Measurements from ENCODE around the gene SUSD4. TPM values are rescaled to one million over a fixed set of nuclear protein-coding genes. Genes with fewer than 3 reads are reported as not detected.

The SUSD4 gene
- polyA plus RNA-seq, 4 donors: 0.27 to 1.5 (median 0.61) TPM; not detected in 1

- DNase-seq: no peak
- H3K4me1 ChIP-seq (ENCODE audit: control insufficient read depth in 3 of 3, insufficient read depth in 2 of 3, low read depth in 1 of 3, low read length in 2 of 3): peaks cover 0 to 2% (median 0%) of the 10 kb centered on the region in 3 donors
- peaks cover 0 to 2% of the 10 kb centered on the region in 2 donors for H3K9me3 ChIP-seq (ENCODE audit: control insufficient read depth in 2 of 2, insufficient read depth in 1 of 2, low read depth in 1 of 2, low read length in 1 of 2)
- H3K36me3 ChIP-seq (ENCODE audit: control insufficient read depth in 3 of 3, insufficient read depth in 2 of 3, low read depth in 1 of 3, low read length in 3 of 3): no peaks in the 10 kb centered on the region
- H3K4me3 ChIP-seq (ENCODE audit: low read depth in 1 of 3, low read length in 3 of 3): no peak overlapping the region
- H3K27me3 ChIP-seq (ENCODE audit: control insufficient read depth in 3 of 3, insufficient read depth in 3 of 3, low read length in 3 of 3): peaks cover 0 to 3% (median 0%) of the 10 kb centered on the region in 3 donors
- WGBS, 3 donors: 83 to 91% (median 87%) methylated on average over 7 of the region's 7 CpGs
- H3K27ac ChIP-seq (ENCODE audit: low read depth in 1 of 3, low read length in 2 of 3): no peak overlapping the region
- no peak for FAIRE-seq
Measured at GRCh38 chr1:223339861-223340260, 24.1 kb downstream of the SUSD4 start.

- Histone ChIP-seq H3K4me1 (ENCODE audit: control insufficient read depth in 3 of 3, insufficient read depth in 2 of 3, low read depth in 1 of 3, low read length in 2 of 3) (peaks cover 0 to under 1% (median 0%) of the 10 kb centered on the region in 3 donors), H3K4me3 (ENCODE audit: low read depth in 1 of 3, low read length in 3 of 3) (no peak overlapping the region), H3K9me3 (ENCODE audit: control insufficient read depth in 2 of 2, insufficient read depth in 1 of 2, low read depth in 1 of 2, low read length in 1 of 2) (peaks cover 0 to 2% of the 10 kb centered on the region in 2 donors), H3K36me3 (ENCODE audit: control insufficient read depth in 3 of 3, insufficient read depth in 2 of 3, low read depth in 1 of 3, low read length in 3 of 3) (no peaks in the 10 kb centered on the region), H3K27me3 (ENCODE audit: control insufficient read depth in 3 of 3, insufficient read depth in 3 of 3, low read length in 3 of 3) (peaks cover 0 to 3% (median 0%) of the 10 kb centered on the region in 3 donors), H3K27ac (ENCODE audit: low read depth in 1 of 3, low read length in 2 of 3) (no peak overlapping the region)
- WGBS, 3 donors: 85 to 93% (median 88%) methylated on average over 12 of the region's 12 CpGs
- FAIRE-seq (no peak), DNase-seq (no peak)
Measured at GRCh38 chr1:223338811-223339746, 24.9 kb downstream of the SUSD4 start.

GRCh38 chr1:223337174-223337869 is 26.7 kb downstream of the SUSD4 start:
- Histone ChIP-seq H3K27me3 (ENCODE audit: control insufficient read depth in 3 of 3, insufficient read depth in 3 of 3, low read length in 3 of 3) (peaks cover 0 to 3% (median 0%) of the 10 kb centered on the region in 3 donors), H3K9me3 (ENCODE audit: control insufficient read depth in 2 of 2, insufficient read depth in 1 of 2, low read depth in 1 of 2, low read length in 1 of 2) (no peaks in the 10 kb centered on the region), H3K36me3 (ENCODE audit: control insufficient read depth in 3 of 3, insufficient read depth in 2 of 3, low read depth in 1 of 3, low read length in 3 of 3) (no peaks in the 10 kb centered on the region), H3K27ac (ENCODE audit: low read depth in 1 of 3, low read length in 2 of 3) (no peak overlapping the region), H3K4me1 (ENCODE audit: control insufficient read depth in 3 of 3, insufficient read depth in 2 of 3, low read depth in 1 of 3, low read length in 2 of 3) (no peaks in the 10 kb centered on the region), H3K4me3 (ENCODE audit: low read depth in 1 of 3, low read length in 3 of 3) (no peak overlapping the region)
- DNase-seq (no peak), FAIRE-seq (no peak)
- WGBS, 3 donors: 70 to 81% (median 75%) methylated on average over 6 of the region's 6 CpGs

- H3K36me3 ChIP-seq (ENCODE audit: control insufficient read depth in 3 of 3, insufficient read depth in 2 of 3, low read depth in 1 of 3, low read length in 3 of 3): no peaks in the 10 kb centered on the region
- no peak overlapping the region for H3K27ac ChIP-seq (ENCODE audit: low read depth in 1 of 3, low read length in 2 of 3)
- H3K27me3 ChIP-seq (ENCODE audit: control insufficient read depth in 3 of 3, insufficient read depth in 3 of 3, low read length in 3 of 3): peaks cover 0 to 3% (median 0%) of the 10 kb centered on the region in 3 donors
- WGBS, 3 donors: 86 to 92% (median 86%) methylated on average over 2 of the region's 2 CpGs
- no peaks in the 10 kb centered on the region for H3K4me1 ChIP-seq (ENCODE audit: control insufficient read depth in 3 of 3, insufficient read depth in 2 of 3, low read depth in 1 of 3, low read length in 2 of 3)
- no peak overlapping the region for H3K4me3 ChIP-seq (ENCODE audit: low read depth in 1 of 3, low read length in 3 of 3)
- no peak for DNase-seq
- no peaks in the 10 kb centered on the region for H3K9me3 ChIP-seq (ENCODE audit: control insufficient read depth in 2 of 2, insufficient read depth in 1 of 2, low read depth in 1 of 2, low read length in 1 of 2)
- no peak for FAIRE-seq
Measured at GRCh38 chr1:223334156-223334555, 29.8 kb downstream of the SUSD4 start.

GRCh38 chr1:223332997-223333396 is 31.0 kb downstream of the SUSD4 start:
- WGBS, 3 donors: 80 to 86% (median 80%) methylated on average over 7 of the region's 7 CpGs
- no peaks in the 10 kb centered on the region for H3K4me1 ChIP-seq (ENCODE audit: control insufficient read depth in 3 of 3, insufficient read depth in 2 of 3, low read depth in 1 of 3, low read length in 2 of 3)
- H3K36me3 ChIP-seq (ENCODE audit: control insufficient read depth in 3 of 3, insufficient read depth in 2 of 3, low read depth in 1 of 3, low read length in 3 of 3): no peaks in the 10 kb centered on the region
- FAIRE-seq: no peak
- no peak for DNase-seq
- no peak overlapping the region for H3K27ac ChIP-seq (ENCODE audit: low read depth in 1 of 3, low read length in 2 of 3)
- H3K27me3 ChIP-seq (ENCODE audit: control insufficient read depth in 3 of 3, insufficient read depth in 3 of 3, low read length in 3 of 3): peaks cover 0 to 3% (median 0%) of the 10 kb centered on the region in 3 donors
- no peak overlapping the region for H3K4me3 ChIP-seq (ENCODE audit: low read depth in 1 of 3, low read length in 3 of 3)
- no peaks in the 10 kb centered on the region for H3K9me3 ChIP-seq (ENCODE audit: control insufficient read depth in 2 of 2, insufficient read depth in 1 of 2, low read depth in 1 of 2, low read length in 1 of 2)

- WGBS, 3 donors: 58 to 73% (median 58%) methylated on average over 1 of the region's 1 CpG
Measured at GRCh38 chr1:223331929-223332328, 32.0 kb downstream of the SUSD4 start.

GRCh38 chr1:223331301-223331700 is 32.7 kb downstream of the SUSD4 start:
- FAIRE-seq (no peak), DNase-seq (no peak)
- no peaks in the 10 kb centered on the region for H3K36me3 ChIP-seq (ENCODE audit: control insufficient read depth in 3 of 3, insufficient read depth in 2 of 3, low read depth in 1 of 3, low read length in 3 of 3)
- H3K4me1 ChIP-seq (ENCODE audit: control insufficient read depth in 3 of 3, insufficient read depth in 2 of 3, low read depth in 1 of 3, low read length in 2 of 3): no peaks in the 10 kb centered on the region
- H3K4me3 ChIP-seq (ENCODE audit: low read depth in 1 of 3, low read length in 3 of 3): no peak overlapping the region
- no peaks in the 10 kb centered on the region for H3K27me3 ChIP-seq (ENCODE audit: control insufficient read depth in 3 of 3, insufficient read depth in 3 of 3, low read length in 3 of 3)
- no peak overlapping the region for H3K27ac ChIP-seq (ENCODE audit: low read depth in 1 of 3, low read length in 2 of 3)
- 70 to 71% (median 71%) methylated on average over 4 of the region's 4 CpGs for WGBS, 3 donors
- no peaks in the 10 kb centered on the region for H3K9me3 ChIP-seq (ENCODE audit: control insufficient read depth in 2 of 2, insufficient read depth in 1 of 2, low read depth in 1 of 2, low read length in 1 of 2)

More at GRCh38 chr1:223331929-223332328, 32.0 kb downstream of the SUSD4 start:
- Histone ChIP-seq H3K9me3 (ENCODE audit: control insufficient read depth in 2 of 2, insufficient read depth in 1 of 2, low read depth in 1 of 2, low read length in 1 of 2) (no peaks in the 10 kb centered on the region), H3K27me3 (ENCODE audit: control insufficient read depth in 3 of 3, insufficient read depth in 3 of 3, low read length in 3 of 3) (no peaks in the 10 kb centered on the region), H3K4me1 (ENCODE audit: control insufficient read depth in 3 of 3, insufficient read depth in 2 of 3, low read depth in 1 of 3, low read length in 2 of 3) (no peaks in the 10 kb centered on the region), H3K27ac (ENCODE audit: low read depth in 1 of 3, low read length in 2 of 3) (no peak overlapping the region), H3K4me3 (ENCODE audit: low read depth in 1 of 3, low read length in 3 of 3) (no peak overlapping the region), H3K36me3 (ENCODE audit: control insufficient read depth in 3 of 3, insufficient read depth in 2 of 3, low read depth in 1 of 3, low read length in 3 of 3) (no peaks in the 10 kb centered on the region)
- FAIRE-seq (no peak), DNase-seq (no peak)

GRCh38 chr1:223330466-223330865 is 33.5 kb downstream of the SUSD4 start:
- no peaks in the 10 kb centered on the region for H3K4me1 ChIP-seq (ENCODE audit: control insufficient read depth in 3 of 3, insufficient read depth in 2 of 3, low read depth in 1 of 3, low read length in 2 of 3)
- 70 to 75% (median 75%) methylated on average over 3 of the region's 3 CpGs for WGBS, 3 donors
- DNase-seq (no peak), FAIRE-seq (no peak)
- H3K27me3 ChIP-seq (ENCODE audit: control insufficient read depth in 3 of 3, insufficient read depth in 3 of 3, low read length in 3 of 3): no peaks in the 10 kb centered on the region
- H3K4me3 ChIP-seq (ENCODE audit: low read depth in 1 of 3, low read length in 3 of 3): no peak overlapping the region
- H3K27ac ChIP-seq (ENCODE audit: low read depth in 1 of 3, low read length in 2 of 3): no peak overlapping the region
- H3K36me3 ChIP-seq (ENCODE audit: control insufficient read depth in 3 of 3, insufficient read depth in 2 of 3, low read depth in 1 of 3, low read length in 3 of 3): no peaks in the 10 kb centered on the region
- no peaks in the 10 kb centered on the region for H3K9me3 ChIP-seq (ENCODE audit: control insufficient read depth in 2 of 2, insufficient read depth in 1 of 2, low read depth in 1 of 2, low read length in 1 of 2)
